Panc1 (cell line): ENCODE data around the gene QSER1. TPM values are rescaled to one million over a fixed set of nuclear protein-coding genes. Genes with fewer than 3 reads are reported as not detected.
"Not testable (repeated sequence)": the region's sequence is repeated elsewhere in the genome, so short reads cannot be mapped to it uniquely, and the experiment has no call there.

Experiments used
- ATAC-seq: fragments of 200-7000 bp; cut with Tn5 transposase; 2 replicates; pipeline ENCODE4 v1.9.1; 2020; ENCODE audit warnings: mild to moderate bottlenecking, moderate library complexity
- BruUV-seq: library from RNA; stranded (reverse); fragments of 400-500 nt; replicated peaks from 2 replicates; lab custom pipeline; 2021; lab: Mats Ljungman, UMichigan
- CTCF ChIA-PET: fragments of 300-600 bp; sonication (Branson Sonifier 250); formaldehyde crosslinking; loops from one replicate; lab custom pipeline; 2022; ENCODE audit warnings: antibody characterized with exemption; lab: Charles Lee
- POLR2A ChIA-PET: fragments of 300-600 bp; sonication (Branson Sonifier 250); formaldehyde crosslinking; loops from one replicate; lab custom pipeline; 2022; ENCODE audit warnings: antibody characterized with exemption; lab: Charles Lee
- DNase-seq: peaks from one replicate; pipeline ENCODE4 v3.0.0-alpha.2; 2010; ENCODE audit warnings: low read depth, low spot score
- H3K27ac ChIP-seq: 2 replicates; pipeline ENCODE4 v1.5.1; 2011; ENCODE audit warnings: mild to moderate bottlenecking, low read length, inconsistent platforms
- H3K27me3 ChIP-seq: fragments of 200-500 bp; sonication (Bioruptor generic); 2 replicates; pipeline ENCODE4 v1.6.0; 2014; ENCODE audit warnings: low read length, inconsistent platforms; ENCODE audit not compliant: control insufficient read depth, insufficient read depth
- H3K36me3 ChIP-seq: fragments of 200-500 bp; sonication (Bioruptor generic); 2 replicates; pipeline ENCODE4 v1.5.1; 2014; ENCODE audit warnings: inconsistent platforms, mild to moderate bottlenecking, low read length, moderate library complexity; ENCODE audit not compliant: control insufficient read depth, insufficient read depth
- H3K4me1 ChIP-seq: 2 replicates; pipeline ENCODE4 v1.5.1; 2011; ENCODE audit warnings: inconsistent platforms, mild to moderate bottlenecking, low read length, moderate library complexity; ENCODE audit not compliant: control insufficient read depth, insufficient read depth
- H3K4me3 ChIP-seq, 2 experiments: 2 replicates each; pipeline ENCODE4 v1.5.1; 2011 to 2012; ENCODE audit warnings: low read depth in 2 of 2, low read length in 2 of 2, mild to moderate bottlenecking in 2 of 2, inconsistent platforms in 1 of 2, moderate library complexity in 1 of 2
- H3K9me3 ChIP-seq: fragments of 200-500 bp; sonication (Bioruptor generic); 2 replicates; pipeline ENCODE4 v1.5.1; 2014; ENCODE audit warnings: low read depth, mild to moderate bottlenecking, inconsistent platforms, low read length, moderate library complexity; ENCODE audit not compliant: control insufficient read depth, insufficient read depth
- CTCF ChIP-seq: fragments of 450-650 bp; IDR thresholded peaks from 2 replicates; pipeline ENCODE4 v1.5.1; 2017; ENCODE audit warnings: mild to moderate bottlenecking
- POLR2AphosphoS5 ChIP-seq: IDR thresholded peaks from 2 replicates; pipeline ENCODE4 v1.6.1; 2012; ENCODE audit warnings: mild to moderate bottlenecking, low read depth, low read length, moderate library complexity
- REST ChIP-seq, 2 experiments: IDR thresholded peaks; 2 replicates each; pipeline ENCODE4 v1.6.1; 2011 to 2012; ENCODE audit warnings: low read depth in 2 of 2, control low read depth in 1 of 2, low read length in 1 of 2, mild to moderate bottlenecking in 1 of 2, moderate library complexity in 1 of 2; ENCODE audit not compliant: insufficient read depth in 1 of 2
- SIN3A ChIP-seq: IDR thresholded peaks from 2 replicates; pipeline ENCODE4 v1.6.1; 2012; ENCODE audit warnings: low read depth, mild to moderate bottlenecking, low read length, moderate library complexity, borderline replicate concordance; ENCODE audit not compliant: insufficient read depth
- TCF7L2 ChIP-seq: IDR thresholded peaks from 2 replicates; pipeline ENCODE4 v1.6.1; 2011; ENCODE audit warnings: mild to moderate bottlenecking, low read depth, low read length, inconsistent platforms
- in situ Hi-C: cut with HindIII; loops from 2 replicates; pipeline ENCODE4 v1.10.0; 2016; ENCODE audit warnings: low sequenced_read_pairs, low pct_unique_long_range_greater_than_20kb
- intact Hi-C: fragments of 100-400 bp; cut with micrococcal nuclease; formaldehyde crosslinking; loops from one replicate; pipeline ENCODE4 v1.10.0; 2022; ENCODE audit not compliant: unreplicated experiment
- total RNA-seq: library from RNA; stranded (reverse); gene quantifications from one replicate; pipeline ENCODE4 v1.2.1, GENCODE V29; 2021; ENCODE audit not compliant: unreplicated experiment

Gene QSER1
- total RNA-seq, 1 experiment from 2014 or later, result 48.2 TPM

GRCh38 chr11:32932196-32932595 lies 39.6 kb downstream of the QSER1 start:
- no TSS peak for BruUV-seq
- Histone ChIP-seq H3K4me3 (no peak overlapping the region), H3K36me3 (peaks cover 43% of the 10 kb centered on the region), H3K27me3 (no peaks in the 10 kb centered on the region), H3K9me3 (no peaks in the 10 kb centered on the region), H3K27ac (no peak overlapping the region), H3K4me1 (no peaks in the 10 kb centered on the region)
- no peak for DNase-seq
- in situ Hi-C loops, result no loop called here
- intact Hi-C loops, result no loop called here
- POLR2A ChIA-PET, result no interaction called here
- ATAC-seq, result no peak
- no peak for TF ChIP-seq TCF7L2
- TF ChIP-seq REST (IDR thresholded peaks at IDR 0.05; ENCODE audit: insufficient read depth in 1 of 2, low read depth in 2 of 2, low read length in 1 of 2), result no peak
- TF ChIP-seq POLR2AphosphoS5, result no peak
- TF ChIP-seq CTCF, result no peak
- TF ChIP-seq SIN3A, result no peak
- CTCF ChIA-PET, result no interaction called here

- ChIA-PET CTCF (no interaction called here), POLR2A (no interaction called here)
- H3K9me3 ChIP-seq, result no peaks in the 10 kb centered on the region
- intact Hi-C loops, result no loop called here
- no peaks in the 10 kb centered on the region; the same call in 1 of the 2 replicates for H3K4me1 ChIP-seq
- ATAC-seq, result no peak
- BruUV-seq, result no TSS peak
- DNase-seq, result no peak
- no peak overlapping the region for H3K4me3 ChIP-seq
- in situ Hi-C loops, result no loop called here
- H3K36me3 ChIP-seq, result peaks cover 45% of the 10 kb centered on the region
- no peak for TF ChIP-seq POLR2AphosphoS5
- TF ChIP-seq TCF7L2, result no peak
- TF ChIP-seq SIN3A, result no peak
- no peak for TF ChIP-seq CTCF
- no peak for TF ChIP-seq REST (IDR thresholded peaks at IDR 0.05; ENCODE audit: insufficient read depth in 1 of 2, low read depth in 2 of 2, low read length in 1 of 2)
- no peak overlapping the region for H3K27ac ChIP-seq
- H3K27me3 ChIP-seq, result no peaks in the 10 kb centered on the region
Observed at GRCh38 chr11:32935462-32936029, 42.9 kb downstream of the QSER1 start.

GRCh38 chr11:32936178-32936577 lies 43.6 kb downstream of the QSER1 start:
- intact Hi-C loops, DNase-seq, BruUV-seq: not testable (repeated sequence)

More at GRCh38 chr11:32936178-32936577, 43.6 kb downstream of the QSER1 start:
- H3K36me3 ChIP-seq, result peaks cover 45% of the 10 kb centered on the region
- CTCF ChIA-PET, H3K27ac ChIP-seq, H3K9me3 ChIP-seq, H3K27me3 ChIP-seq, H3K4me3 ChIP-seq, H3K4me1 ChIP-seq, in situ Hi-C loops, ATAC-seq: not testable (repeated sequence)
- POLR2A ChIA-PET, result interaction anchor here (0.5 kb wide), 1 partner anchor 138 kb away, joined by 5 read pairs; no protein-coding TSS in a partner anchor
